ENCODE results near the gene COL5A3. TPM values are rescaled to one million over a fixed set of nuclear protein-coding genes. Genes with fewer than 3 reads are reported as not detected.

The COL5A3 gene
- polyA plus RNA-seq, 1 of the 3 experiments (the other 2 are of a cell fraction) = under 0.01 TPM

DNA sequence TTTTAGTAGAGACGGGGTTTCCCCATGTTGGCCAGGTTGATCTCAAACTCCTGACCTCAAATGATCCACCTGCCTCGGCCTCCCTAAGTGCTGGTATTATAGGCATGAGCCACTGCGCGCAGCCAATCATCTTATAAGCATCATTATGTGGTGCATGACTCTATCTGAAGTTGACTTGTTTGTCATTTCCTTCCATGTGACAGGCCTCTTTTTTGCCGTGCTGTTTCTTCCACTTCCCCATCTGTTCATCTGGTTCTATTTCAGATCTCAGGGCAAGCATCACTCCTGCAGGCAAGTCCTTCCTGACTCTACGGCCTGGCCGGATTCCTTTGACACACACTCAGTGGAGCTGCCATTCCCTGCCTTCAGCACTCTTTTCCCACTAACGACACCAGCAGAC lies 15.2 kb downstream of the COL5A3 start:
- H4K20me1 ChIP-seq (ENCODE audit: insufficient read depth) = no peaks in the 10 kb centered on the region
- H3K9me3 ChIP-seq = no peaks in the 10 kb centered on the region
- no peak for DNase-seq
- no peaks in the 10 kb centered on the region for H3K9me2 ChIP-seq
- 51% methylated on average over 8 of the region's 8 CpGs for WGBS (ENCODE audit: low lambda C conversion rate)
- no peaks in the 10 kb centered on the region for H3K36me3 ChIP-seq (replicated peaks in 1 of 2; ENCODE audit: control insufficient read depth in 1 of 2, insufficient read depth in 2 of 2, low read length in 1 of 2)
- no peaks in the 10 kb centered on the region for H3K79me2 ChIP-seq (ENCODE audit: insufficient read depth)
- peaks cover 35% of the 10 kb centered on the region for H3K27me3 ChIP-seq (ENCODE audit: insufficient read depth)
- peaks cover 3% of the 10 kb centered on the region for H3F3A ChIP-seq (replicated peaks; ENCODE audit: insufficient read depth)
- H3K4me3 ChIP-seq (ENCODE audit: low read depth in 2 of 2, low read length in 1 of 2) = no peak overlapping the region
- no peak overlapping the region for H3K9ac ChIP-seq
- TF ChIP-seq RAD21 (IDR thresholded peaks at IDR 0.05; ENCODE audit: low read length) = no peak
- CTCF ChIA-PET = interaction anchor here (0.9 to 3.0 kb wide), 2 partner anchors 18 to 33 kb away, joined by 3 to 8 read pairs; no protein-coding TSS in a partner anchor
- no peak overlapping the region for H3K4me2 ChIP-seq
- H2AFZ ChIP-seq (ENCODE audit: low read depth) = no peak overlapping the region
- POLR2A ChIA-PET = no interaction called here
- H3K27ac ChIP-seq (ENCODE audit: low read depth in 2 of 2, low read length in 1 of 2) = no peak overlapping the region
- H3K4me1 ChIP-seq (ENCODE audit: control insufficient read depth in 1 of 2, insufficient read depth in 2 of 2, low read depth in 1 of 2, low read length in 1 of 2) = no peaks in the 10 kb centered on the region

DNA sequence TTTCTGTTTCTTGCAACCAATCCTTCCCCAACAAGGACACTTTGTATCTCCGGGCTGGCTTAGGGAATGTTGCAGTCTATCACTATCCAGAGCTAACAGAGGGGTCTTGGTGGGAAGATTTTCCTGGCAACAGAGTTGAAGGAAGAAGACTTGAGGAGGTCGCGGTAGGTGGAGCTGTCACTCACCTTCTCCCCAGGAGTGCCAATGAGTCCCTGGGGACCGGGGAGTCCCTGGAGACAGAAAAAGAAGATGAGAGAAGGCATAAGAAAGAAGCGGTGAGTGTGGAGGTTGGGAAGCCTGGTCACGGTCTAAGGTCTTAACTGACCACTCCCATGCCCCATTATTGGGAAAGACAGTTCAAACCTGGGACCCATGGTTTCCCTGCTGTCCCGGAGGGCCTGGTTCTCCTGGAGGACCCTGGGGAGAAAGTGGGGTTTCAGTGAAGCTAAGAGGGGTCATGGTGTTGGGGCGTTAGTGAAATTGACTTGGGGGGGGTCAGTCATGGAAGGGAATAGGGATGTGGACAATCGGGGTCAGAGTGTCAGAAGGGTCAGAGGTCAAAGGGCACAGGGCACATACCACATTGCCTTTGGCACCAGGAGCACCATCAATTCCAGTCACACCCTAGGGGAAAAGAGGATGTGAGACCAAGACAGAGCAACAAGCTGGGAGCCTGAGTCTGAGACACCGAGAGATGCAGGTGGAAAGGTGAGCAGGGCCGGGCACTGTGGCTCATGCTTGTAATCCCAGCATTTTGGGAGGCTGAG lies 18.7 kb downstream of the COL5A3 start:
- Histone ChIP-seq H3K9me3 (no peaks in the 10 kb centered on the region), H3K9me2 (no peaks in the 10 kb centered on the region), H3F3A (replicated peaks; ENCODE audit: insufficient read depth) (no peaks in the 10 kb centered on the region), H3K36me3 (replicated peaks in 1 of 2; ENCODE audit: control insufficient read depth in 1 of 2, insufficient read depth in 2 of 2, low read length in 1 of 2) (no peaks in the 10 kb centered on the region), H3K4me1 (ENCODE audit: control insufficient read depth in 1 of 2, insufficient read depth in 2 of 2, low read depth in 1 of 2, low read length in 1 of 2) (no peaks in the 10 kb centered on the region), H3K9ac (no peak overlapping the region), H2AFZ (ENCODE audit: low read depth) (no peak overlapping the region), H4K20me1 (ENCODE audit: insufficient read depth) (no peaks in the 10 kb centered on the region), H3K4me3 (ENCODE audit: low read depth in 2 of 2, low read length in 1 of 2) (no peak overlapping the region), H3K27ac (ENCODE audit: low read depth in 2 of 2, low read length in 1 of 2) (no peak overlapping the region), H3K4me2 (no peak overlapping the region), H3K27me3 (ENCODE audit: insufficient read depth) (peaks cover 17% of the 10 kb centered on the region; the same call in 1 of the 2 replicates), H3K79me2 (ENCODE audit: insufficient read depth) (no peaks in the 10 kb centered on the region)
- DNase-seq = no peak
- ChIA-PET CTCF (interaction anchor here (2.4 kb wide), 1 partner anchor 9 kb away, joined by 12 read pairs; no protein-coding TSS in a partner anchor), POLR2A (no interaction called here)
- 29% methylated on average over 11 of the region's 11 CpGs for WGBS (ENCODE audit: low lambda C conversion rate)
- TF ChIP-seq TCF12 (IDR thresholded peaks at IDR 0.05) = no peak
- no peak for TF ChIP-seq RFX5 (IDR thresholded peaks at IDR 0.05; ENCODE audit: low read length)
- TF ChIP-seq, protein P1, sequence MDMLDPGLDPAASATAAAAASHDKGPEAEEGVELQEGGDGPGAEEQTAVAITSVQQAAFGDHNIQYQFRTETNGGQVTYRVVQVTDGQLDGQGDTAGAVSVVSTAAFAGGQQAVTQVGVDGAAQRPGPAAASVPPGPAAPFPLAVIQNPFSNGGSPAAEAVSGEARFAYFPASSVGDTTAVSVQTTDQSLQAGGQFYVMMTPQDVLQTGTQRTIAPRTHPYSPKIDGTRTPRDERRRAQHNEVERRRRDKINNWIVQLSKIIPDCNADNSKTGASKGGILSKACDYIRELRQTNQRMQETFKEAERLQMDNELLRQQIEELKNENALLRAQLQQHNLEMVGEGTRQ (IDR thresholded peaks at IDR 0.05; ENCODE audit: borderline replicate concordance, low read depth, low read length) = no peak
- TF ChIP-seq, protein P2, sequence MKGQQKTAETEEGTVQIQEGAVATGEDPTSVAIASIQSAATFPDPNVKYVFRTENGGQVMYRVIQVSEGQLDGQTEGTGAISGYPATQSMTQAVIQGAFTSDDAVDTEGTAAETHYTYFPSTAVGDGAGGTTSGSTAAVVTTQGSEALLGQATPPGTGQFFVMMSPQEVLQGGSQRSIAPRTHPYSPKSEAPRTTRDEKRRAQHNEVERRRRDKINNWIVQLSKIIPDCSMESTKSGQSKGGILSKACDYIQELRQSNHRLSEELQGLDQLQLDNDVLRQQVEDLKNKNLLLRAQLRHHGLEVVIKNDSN (IDR thresholded peaks at IDR 0.05; ENCODE audit: borderline replicate concordance, low read depth) = no peak
- no peak for TF ChIP-seq EZH2phosphoT487 (IDR thresholded peaks at IDR 0.05; ENCODE audit: borderline replicate concordance, low read depth)
- TF ChIP-seq MEF2A (IDR thresholded peaks at IDR 0.05; ENCODE audit: borderline replicate concordance, low read depth) = no peak
- TF ChIP-seq MXI1 (IDR thresholded peaks at IDR 0.05; ENCODE audit: low read depth, low read length) = no peak

GRCh38 chr19:9989504-9989903 lies 20.8 kb downstream of the COL5A3 start:
- whole genome bisulfite sequencing (ENCODE audit: low lambda C conversion rate) = 48% methylated on average over 3 of the region's 3 CpGs
- H3K4me1 ChIP-seq (ENCODE audit: control insufficient read depth in 1 of 2, insufficient read depth in 2 of 2, low read depth in 1 of 2, low read length in 1 of 2) = no peaks in the 10 kb centered on the region
- no peak overlapping the region for H2AFZ ChIP-seq (ENCODE audit: low read depth)
- H3K79me2 ChIP-seq (ENCODE audit: insufficient read depth) = no peaks in the 10 kb centered on the region
- peaks cover 27% of the 10 kb centered on the region; the same call in 1 of the 2 replicates for H3K27me3 ChIP-seq (ENCODE audit: insufficient read depth)
- DNase-seq = no peak
- no peak overlapping the region for H3K4me2 ChIP-seq
- no peaks in the 10 kb centered on the region for H3F3A ChIP-seq (replicated peaks; ENCODE audit: insufficient read depth)
- no peaks in the 10 kb centered on the region for H3K9me2 ChIP-seq
- no peak overlapping the region for H3K27ac ChIP-seq (ENCODE audit: low read depth in 2 of 2, low read length in 1 of 2)
- no peak overlapping the region for H3K4me3 ChIP-seq (ENCODE audit: low read depth in 2 of 2, low read length in 1 of 2)
- ChIA-PET CTCF (interaction anchor here (0.6 to 4.1 kb wide), 3 partner anchors 11 to 59 kb away, joined by 3 to 32 read pairs (median 6); no protein-coding TSS in a partner anchor), POLR2A (no interaction called here)
- H3K9me3 ChIP-seq = no peaks in the 10 kb centered on the region
- no peaks in the 10 kb centered on the region for H4K20me1 ChIP-seq (ENCODE audit: insufficient read depth)
- H3K36me3 ChIP-seq (replicated peaks in 1 of 2; ENCODE audit: control insufficient read depth in 1 of 2, insufficient read depth in 2 of 2, low read length in 1 of 2) = no peaks in the 10 kb centered on the region
- H3K9ac ChIP-seq = no peak overlapping the region
- TF ChIP-seq NFIC (IDR thresholded peaks at IDR 0.05; ENCODE audit: borderline replicate concordance) (no peak), FOXM1 (IDR thresholded peaks at IDR 0.05; ENCODE audit: low read depth) (no peak), ELF1 (IDR thresholded peaks at IDR 0.05) (no peak), ZBTB33 (IDR thresholded peaks at IDR 0.05; ENCODE audit: borderline replicate concordance, low read depth) (no peak), TAF1 (IDR thresholded peaks at IDR 0.05; ENCODE audit: borderline replicate concordance, low read depth, low read length) (no peak), TEAD4 (IDR thresholded peaks at IDR 0.05; ENCODE audit: borderline replicate concordance, insufficient read depth) (no peak)
- TF ChIP-seq, protein P1 (IDR thresholded peaks at IDR 0.05; ENCODE audit: borderline replicate concordance, low read depth, low read length) = no peak
- TF ChIP-seq, protein P3, sequence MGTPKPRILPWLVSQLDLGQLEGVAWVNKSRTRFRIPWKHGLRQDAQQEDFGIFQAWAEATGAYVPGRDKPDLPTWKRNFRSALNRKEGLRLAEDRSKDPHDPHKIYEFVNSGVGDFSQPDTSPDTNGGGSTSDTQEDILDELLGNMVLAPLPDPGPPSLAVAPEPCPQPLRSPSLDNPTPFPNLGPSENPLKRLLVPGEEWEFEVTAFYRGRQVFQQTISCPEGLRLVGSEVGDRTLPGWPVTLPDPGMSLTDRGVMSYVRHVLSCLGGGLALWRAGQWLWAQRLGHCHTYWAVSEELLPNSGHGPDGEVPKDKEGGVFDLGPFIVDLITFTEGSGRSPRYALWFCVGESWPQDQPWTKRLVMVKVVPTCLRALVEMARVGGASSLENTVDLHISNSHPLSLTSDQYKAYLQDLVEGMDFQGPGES (IDR thresholded peaks at IDR 0.05; ENCODE audit: low read depth, low read length) = no peak

Data from SK-N-SH (cell line).